HG02840 (cell line): ENCODE results near the gene GOT2.
"Not testable (repeated sequence)": the region's sequence is repeated elsewhere in the genome, so short reads cannot be mapped to it uniquely, and the experiment has no call there.

Source experiments
- ATAC-seq: cut with Tn5 transposase; IDR thresholded peaks from one replicate; pipeline ENCODE4 v1.9.1; 2021; ENCODE audit warnings: mild to moderate bottlenecking, moderate library complexity, moderate number of reproducible peaks; ENCODE audit not compliant: unreplicated experiment, low FRiP score

Gene GOT2

GRCh38 chr16:58727028-58727781 is 6.9 kb downstream of the GOT2 start:
- no peak for ATAC-seq

DNA sequence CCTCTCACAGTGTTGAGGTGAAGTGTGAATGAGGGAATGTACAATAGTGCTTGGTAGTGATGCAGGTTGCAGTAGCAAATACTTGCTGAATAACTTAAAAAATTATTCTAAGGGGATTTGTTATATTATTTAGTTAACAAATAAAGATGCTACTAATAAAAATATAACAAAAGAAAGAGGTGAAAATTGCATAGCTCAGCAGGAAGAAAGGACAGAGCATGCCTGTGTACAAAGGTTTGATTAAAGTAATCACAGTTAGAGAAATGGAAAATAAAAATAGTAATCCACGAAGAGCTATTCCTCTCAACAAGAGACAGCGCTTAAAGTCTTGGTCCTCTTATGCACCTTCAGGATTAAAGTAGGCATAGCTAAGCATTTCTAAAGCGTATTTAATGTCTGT is 11.0 kb downstream of the GOT2 start:
- no peak for ATAC-seq

DNA sequence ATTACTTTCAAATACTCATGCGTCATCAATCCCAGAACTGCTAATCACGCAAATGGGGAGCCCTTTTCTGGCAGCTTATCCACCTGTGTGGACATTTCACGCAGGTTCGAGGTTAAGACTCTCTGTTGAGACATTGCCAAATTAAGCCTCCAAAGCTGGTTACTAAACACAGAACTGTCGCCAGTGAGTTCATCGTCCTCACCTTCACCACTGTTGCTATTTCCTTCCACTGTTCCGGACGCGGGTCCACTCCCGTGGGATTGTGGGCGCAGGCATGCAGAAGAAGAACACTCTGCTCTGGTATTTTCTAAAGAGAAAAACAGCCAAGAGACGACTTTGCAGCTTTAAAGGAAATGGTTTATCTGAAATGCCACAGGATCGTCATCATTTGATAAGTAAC is 16.1 kb downstream of the GOT2 start:
- no peak for ATAC-seq

DNA sequence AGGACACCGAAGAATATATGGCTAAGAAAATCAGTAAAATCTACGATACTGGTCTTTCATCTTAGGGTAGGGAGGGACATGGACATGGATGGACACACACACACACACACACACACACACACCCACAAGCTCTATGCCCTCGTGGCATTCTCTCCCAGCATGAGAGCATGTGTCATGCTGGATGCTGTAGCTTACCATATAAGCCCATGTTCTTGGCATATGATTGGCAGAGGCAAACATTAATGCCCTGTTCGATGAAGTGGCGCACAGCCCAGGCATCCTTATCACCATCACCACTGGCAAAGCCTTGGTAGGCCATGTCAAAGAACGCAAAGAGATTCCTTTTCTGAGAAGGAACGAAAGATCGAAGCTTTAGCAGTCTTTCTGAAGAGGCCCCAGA is 17.6 kb downstream of the GOT2 start:
- ATAC-seq, result no peak

DNA sequence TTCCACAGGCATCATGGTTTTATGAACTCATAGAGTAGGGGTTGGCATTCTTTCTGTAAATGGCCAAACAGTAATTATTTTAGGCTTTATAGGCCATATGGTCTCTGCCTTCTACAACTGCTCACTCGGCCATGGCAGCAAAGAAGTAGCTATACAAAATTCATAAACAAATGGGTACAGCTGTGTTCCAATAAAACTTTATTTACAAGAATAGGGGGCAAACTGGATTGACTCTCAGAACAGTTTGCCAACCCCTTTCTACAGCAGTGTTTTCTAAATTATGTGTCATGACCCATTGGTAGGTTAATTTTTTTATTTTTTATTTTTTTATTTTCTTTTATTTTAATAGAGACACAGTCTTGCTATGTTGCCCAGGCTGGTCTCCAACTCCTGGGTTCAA is 20.4 kb downstream of the GOT2 start:
- ATAC-seq, result no peak

DNA sequence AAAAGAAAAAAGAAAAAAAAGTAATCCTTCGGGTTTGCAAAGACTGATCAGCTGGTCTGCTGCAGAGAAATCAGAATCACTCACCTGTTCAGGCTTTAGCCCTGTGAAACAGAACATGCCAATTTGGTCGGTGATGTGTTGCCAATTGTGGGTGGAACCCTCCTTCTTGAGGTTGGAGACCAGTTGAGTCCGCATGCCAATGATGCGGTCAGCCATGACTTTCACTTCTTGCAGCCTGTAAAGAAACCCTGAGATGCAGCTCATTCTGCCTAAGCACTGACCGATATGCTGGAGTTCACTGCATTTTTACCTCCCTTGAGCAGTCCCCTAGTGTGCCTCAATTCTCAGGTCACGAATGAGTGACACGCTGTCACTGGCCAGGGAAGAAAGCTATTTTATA is 24.8 kb downstream of the GOT2 start:
- ATAC-seq, result no peak

- ATAC-seq, result no peak
These were observed 35.0 kb downstream of the GOT2 start for GRCh38 chr16:58699151-58699550.

DNA sequence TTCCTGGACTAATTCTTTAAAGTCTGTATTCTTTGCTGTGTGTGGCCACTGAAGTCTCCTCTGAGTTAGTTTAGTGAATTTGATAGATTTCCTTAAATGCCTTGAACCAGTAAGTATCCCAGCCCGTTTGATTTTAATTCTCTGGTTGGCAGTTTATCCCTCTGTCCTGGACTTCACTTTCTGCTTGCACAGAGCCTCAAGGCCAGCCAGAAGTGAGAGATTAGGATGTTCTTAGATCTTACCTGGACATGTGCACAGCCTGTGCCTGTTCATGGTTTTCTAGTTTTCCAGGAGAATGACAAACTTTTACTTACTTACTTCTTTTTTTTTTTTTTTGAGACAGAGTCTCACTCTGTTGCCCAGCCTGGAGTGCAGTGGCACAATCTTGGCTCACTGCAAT is 38.7 kb downstream of the GOT2 start:
- ATAC-seq, result no peak

GRCh38 chr16:58692450-58692849 is 41.7 kb downstream of the GOT2 start:
- no peak for ATAC-seq

DNA sequence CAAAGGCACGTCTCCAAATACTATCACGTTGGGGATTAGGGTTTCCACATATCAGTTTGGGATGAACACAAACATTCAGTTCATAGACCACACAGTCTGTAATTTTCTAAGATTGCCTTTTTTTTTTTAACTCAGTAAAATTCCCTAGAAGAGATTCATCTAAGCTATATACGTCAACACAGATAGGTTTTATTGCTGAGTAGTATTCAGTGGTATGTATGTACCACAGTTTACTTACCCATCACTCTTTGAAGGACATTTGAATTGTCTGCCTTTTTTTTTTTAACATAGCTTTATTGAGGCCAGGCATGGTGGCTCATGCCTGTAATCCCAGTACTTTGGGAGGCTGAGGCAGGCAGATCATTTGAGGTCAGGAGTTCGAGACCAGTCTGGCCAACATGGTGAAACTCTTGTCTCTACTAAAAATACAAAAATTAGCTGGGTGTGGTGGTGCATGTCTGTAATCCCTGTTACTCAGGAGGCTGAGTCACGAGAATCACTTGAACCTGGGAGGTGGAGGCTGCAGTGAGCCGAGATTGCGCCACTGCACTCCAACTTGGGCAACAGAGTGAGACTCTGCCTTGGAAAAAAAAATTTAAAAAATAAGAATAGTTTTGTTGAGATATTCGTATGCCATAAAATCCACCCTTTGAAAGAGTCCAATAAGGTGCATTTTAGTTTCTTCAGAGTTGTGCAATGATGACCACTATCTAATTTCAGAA is 47.0 kb downstream of the GOT2 start:
- ATAC-seq, result not testable (repeated sequence)

DNA sequence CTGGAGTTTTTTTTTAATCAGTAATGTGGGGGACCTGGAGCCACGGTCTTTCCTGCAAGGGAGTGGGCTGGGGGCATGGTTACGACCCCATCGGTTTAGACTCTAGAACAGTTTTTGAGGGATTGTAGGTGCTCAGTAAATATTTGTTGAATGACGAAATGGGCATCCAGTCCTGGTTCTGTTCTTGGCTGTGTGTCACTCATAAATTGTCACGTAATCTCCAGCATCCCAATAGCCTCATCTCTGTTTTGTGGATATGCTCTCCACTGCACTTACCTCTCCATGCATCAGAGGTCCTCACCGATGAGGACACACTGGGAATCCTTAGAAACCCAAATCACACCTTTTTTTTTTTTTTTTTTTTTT is 49.0 kb downstream of the GOT2 start:
- ATAC-seq, result no peak

- peak; percentile 96 for ATAC-seq
These were observed 49.6 kb downstream of the GOT2 start, which contains the start of gene SLC38A7 for GRCh38 chr16:58684354-58685083. TSS of gene SLC38A7 (minus strand) at chr16:58684770. CDS start at chr16:58680126, 4,644 bp downstream.

DNA sequence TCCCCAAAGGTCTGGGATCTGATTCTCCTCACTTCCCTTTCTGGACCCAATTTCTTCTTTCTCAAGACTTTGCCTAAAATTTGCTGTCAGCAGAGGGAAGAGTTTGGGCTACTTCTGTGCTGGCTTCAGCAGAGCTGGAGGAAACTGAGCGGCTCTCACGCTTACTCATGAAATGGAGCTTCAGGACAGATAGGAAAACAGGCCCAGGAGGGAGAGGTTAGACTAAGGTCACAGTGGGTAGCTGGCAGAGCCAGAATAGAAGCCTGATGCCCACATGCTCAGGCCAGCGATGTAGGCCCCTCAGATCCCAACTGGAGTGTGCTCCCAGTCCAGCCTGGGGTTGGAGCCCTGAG is 50.1 kb downstream of the GOT2 start:
- ATAC-seq, result no peak

DNA sequence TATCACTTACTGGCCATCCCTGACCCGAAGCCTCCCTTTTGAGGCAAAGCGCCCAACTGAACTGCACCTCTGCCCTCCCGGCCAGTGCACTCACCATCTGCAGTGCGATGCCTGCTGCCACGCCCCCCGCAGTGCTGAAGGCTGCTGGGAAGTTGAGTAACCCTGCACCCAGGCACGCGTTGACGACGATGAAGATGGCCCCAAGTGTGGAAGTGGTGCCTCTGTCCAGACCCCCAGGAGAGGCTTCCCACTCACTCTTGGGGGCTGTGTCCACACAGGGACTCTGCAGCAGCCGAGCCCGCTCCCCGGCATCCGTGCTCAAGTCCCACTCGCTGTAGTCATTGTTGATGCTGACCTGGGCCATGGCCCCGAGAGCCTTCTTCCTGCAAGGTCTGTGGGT is 54.4 kb downstream of the GOT2 start:
- ATAC-seq, result no peak

DNA sequence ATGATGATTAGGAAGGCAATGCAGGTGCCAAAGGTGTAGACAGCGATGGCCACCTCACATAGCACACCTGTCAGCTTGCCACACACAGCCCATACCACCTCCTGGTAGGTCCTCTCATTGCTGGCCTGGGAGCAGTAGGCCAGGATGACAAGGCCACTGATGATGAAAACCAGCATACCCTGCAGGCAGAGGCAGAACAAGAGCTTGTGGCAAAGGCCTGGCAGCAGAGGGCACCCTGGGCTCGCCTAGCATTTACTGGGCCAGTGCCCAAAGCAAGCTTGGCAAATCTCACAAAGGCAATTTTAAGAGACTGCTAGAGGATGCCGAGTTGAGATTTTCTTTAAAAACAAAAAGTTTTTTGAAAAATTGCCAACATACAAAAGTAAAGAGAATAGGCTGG is 55.4 kb downstream of the GOT2 start:
- no peak for ATAC-seq

- ATAC-seq, result no peak
These were observed 55.8 kb downstream of the GOT2 start for GRCh38 chr16:58678269-58678668.

GRCh38 chr16:58670946-58671583 is 63.1 kb downstream of the GOT2 start:
- no peak for ATAC-seq

GRCh38 chr16:58670177-58670576 is 63.9 kb downstream of the GOT2 start:
- ATAC-seq, result no peak

DNA sequence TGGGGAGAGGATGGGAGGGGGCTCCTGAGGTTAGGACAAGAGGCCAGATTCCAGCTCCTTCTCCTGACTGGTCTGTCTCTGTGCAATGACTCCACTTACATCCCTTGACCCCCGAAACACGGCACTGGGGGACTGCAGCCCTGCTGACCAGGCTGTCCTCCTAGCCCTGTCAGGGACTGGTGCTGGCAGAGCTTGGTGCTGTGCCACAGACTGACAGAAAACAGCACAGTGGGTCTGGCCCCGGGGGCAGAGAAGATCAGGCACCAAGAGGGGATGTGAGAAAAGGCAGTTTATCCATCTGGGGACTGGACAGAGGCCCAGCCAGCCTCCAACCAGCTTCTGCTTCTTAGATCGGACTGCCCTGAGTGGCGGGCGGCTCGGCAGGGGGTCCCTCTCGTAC is 68.9 kb downstream of the GOT2 start:
- no peak for ATAC-seq

- ATAC-seq, result no peak
These were observed 72.8 kb downstream of the GOT2 start for GRCh38 chr16:58661199-58661830.

DNA sequence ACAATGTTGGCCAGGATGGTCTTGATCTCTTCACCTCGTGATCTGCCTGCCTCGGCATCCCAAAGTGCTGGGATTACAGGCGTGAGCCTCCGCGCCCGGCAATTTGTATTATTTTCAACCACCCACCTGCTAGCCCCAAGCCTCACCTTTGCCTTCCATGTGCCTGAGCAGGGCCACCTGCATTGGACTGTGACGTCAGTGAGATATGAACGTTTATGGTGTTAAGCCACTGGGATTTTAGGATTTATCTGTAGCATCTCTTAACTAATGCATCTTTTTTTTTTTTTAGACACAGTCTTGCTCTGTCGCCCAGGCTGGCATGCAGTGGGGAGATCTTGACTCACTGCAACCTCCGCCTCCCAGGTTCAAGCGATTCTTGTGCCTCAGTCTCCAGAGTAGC is 74.2 kb downstream of the GOT2 start:
- ATAC-seq, result not testable (repeated sequence)
